Measurements from ENCODE around the gene KIFBP. TPM values are rescaled to one million over a fixed set of nuclear protein-coding genes. Genes with fewer than 3 reads are reported as not detected.

KIFBP gene
- total RNA-seq, 4 donors from 2014 or later = 21.9 to 23.8 (median 22.9) TPM

- WGBS, 2 donors = 6 to 21% methylated on average over 2 of the region's 2 CpGs
- intact Hi-C loops (cut with DNase I; ENCODE audit: low total_unique reads) = loop anchor here (10.0 kb wide), 1 partner anchor 102 kb away; no protein-coding TSS in a partner anchor
- H3K4me3 ChIP-seq (ENCODE audit: low read depth, poor library complexity, severe bottlenecking) = no peak overlapping the region
- TF ChIP-seq CTCF (IDR thresholded peaks at IDR 0.05) (no peak), POLR2A (IDR thresholded peaks at IDR 0.05) (no peak)
- peak in 1 of 2 donors; percentile 23 for DNase-seq (ENCODE audit: low spot score in 2 of 2)
These were observed 4.2 kb downstream of the KIFBP start for GRCh38 chr10:68992636-68993440.

- intact Hi-C loops (cut with DNase I; ENCODE audit: low total_unique reads) = loop anchor here (10.0 kb wide), 1 partner anchor 98 kb away; no protein-coding TSS in a partner anchor
- TF ChIP-seq POLR2A (IDR thresholded peaks at IDR 0.05) = no peak
- TF ChIP-seq CTCF (IDR thresholded peaks at IDR 0.05) = no peak
- no peak for DNase-seq (ENCODE audit: low spot score in 2 of 2)
- 76 to 90% methylated on average over 3 of the region's 3 CpGs for WGBS, 2 donors
- no peak overlapping the region for H3K4me3 ChIP-seq (ENCODE audit: low read depth, poor library complexity, severe bottlenecking)
These were observed 8.6 kb downstream of the KIFBP start for GRCh38 chr10:68997211-68997610.

- intact Hi-C loops (cut with DNase I; ENCODE audit: low total_unique reads) = no loop called here
- DNase-seq (ENCODE audit: low spot score in 2 of 2) = no peak
- WGBS, 2 donors = 16 to 18% methylated on average over 1 of the region's 1 CpG
- TF ChIP-seq CTCF (IDR thresholded peaks at IDR 0.05) (no peak), POLR2A (IDR thresholded peaks at IDR 0.05) (no peak)
- no peak overlapping the region for H3K4me3 ChIP-seq (ENCODE audit: low read depth, poor library complexity, severe bottlenecking)
These were observed 16.2 kb downstream of the KIFBP start for GRCh38 chr10:69004821-69005220.

- WGBS, 2 donors = 91% methylated on average over 6 of the region's 6 CpGs
- no peak for TF ChIP-seq POLR2A (IDR thresholded peaks at IDR 0.05)
- TF ChIP-seq CTCF (IDR thresholded peaks at IDR 0.05) = no peak
- H3K4me3 ChIP-seq (ENCODE audit: low read depth, poor library complexity, severe bottlenecking) = no peak overlapping the region
- no peak for DNase-seq (ENCODE audit: low spot score in 2 of 2)
- intact Hi-C loops (cut with DNase I; ENCODE audit: low total_unique reads) = no loop called here
These were observed 17.3 kb downstream of the KIFBP start for GRCh38 chr10:69005704-69006485.

- TF ChIP-seq CTCF (IDR thresholded peaks at IDR 0.05) (no peak), POLR2A (IDR thresholded peaks at IDR 0.05) (no peak)
- DNase-seq (ENCODE audit: low spot score in 2 of 2) = no peak
- H3K4me3 ChIP-seq (ENCODE audit: low read depth, poor library complexity, severe bottlenecking) = no peak overlapping the region
- intact Hi-C loops (cut with DNase I; ENCODE audit: low total_unique reads) = no loop called here
- 86 to 91% methylated on average over 3 of the region's 3 CpGs for WGBS, 2 donors
These were observed 18.7 kb downstream of the KIFBP start for GRCh38 chr10:69007260-69007659.

Data from lower leg skin (tissue), 4 donors.